Activated T-cell treated with anti-CD3 and anti-CD28 coated beads for 24 hours (primary cell): ENCODE measurements around the gene ITSN1.
"Not testable (repeated sequence)": the region's sequence is repeated elsewhere in the genome, so short reads cannot be mapped to it uniquely, and the experiment has no call there.

ENCODE experiments used
- DNase-seq: peaks from one replicate; pipeline ENCODE4 v3.0.0-alpha.2; 2020; ENCODE audit warnings: low read depth

ITSN1 gene

GRCh38 chr21:33771976-33772375 lies 129.7 kb downstream of the ITSN1 start:
- no peak for DNase-seq

GRCh38 chr21:33774551-33774950 lies 132.2 kb downstream of the ITSN1 start:
- no peak for DNase-seq

- DNase-seq, result no peak
These were observed 133.0 kb downstream of the ITSN1 start for GRCh38 chr21:33775100-33775828.

- no peak for DNase-seq
These were observed 138.3 kb downstream of the ITSN1 start for GRCh38 chr21:33780631-33781030.

GRCh38 chr21:33781121-33781520 lies 138.8 kb downstream of the ITSN1 start:
- DNase-seq, result no peak

- DNase-seq, result no peak
These were observed 141.1 kb downstream of the ITSN1 start for GRCh38 chr21:33783187-33783979.

GRCh38 chr21:33787431-33787830 lies 145.1 kb downstream of the ITSN1 start:
- DNase-seq, result no peak

- DNase-seq, result not testable (repeated sequence)
These were observed 146.1 kb downstream of the ITSN1 start for GRCh38 chr21:33788438-33788837.

- DNase-seq, result no peak
These were observed 147.4 kb downstream of the ITSN1 start for GRCh38 chr21:33789697-33790096.

- no peak for DNase-seq
These were observed 148.8 kb downstream of the ITSN1 start for GRCh38 chr21:33791073-33791472.

- no peak for DNase-seq
These were observed 152.3 kb downstream of the ITSN1 start for GRCh38 chr21:33794596-33794995.

- no peak for DNase-seq
These were observed 155.3 kb downstream of the ITSN1 start for GRCh38 chr21:33797565-33797964.

GRCh38 chr21:33799378-33800090 lies 157.2 kb downstream of the ITSN1 start:
- DNase-seq, result no peak

GRCh38 chr21:33800753-33801423 lies 158.6 kb downstream of the ITSN1 start:
- DNase-seq, result no peak

- no peak for DNase-seq
These were observed 159.4 kb downstream of the ITSN1 start for GRCh38 chr21:33801424-33802405.

GRCh38 chr21:33802481-33802880 lies 160.2 kb downstream of the ITSN1 start:
- no peak for DNase-seq

GRCh38 chr21:33808715-33809367 lies 166.5 kb downstream of the ITSN1 start:
- DNase-seq, result no peak

GRCh38 chr21:33810766-33811165 lies 168.5 kb downstream of the ITSN1 start:
- no peak for DNase-seq

- no peak for DNase-seq
These were observed 169.1 kb downstream of the ITSN1 start for GRCh38 chr21:33811167-33812010.
